Peyer's patch (tissue), 4 donors: ENCODE results near the gene CCND1.

Source experiments
- CTCF ChIP-seq, 6 experiments: fragments of 450-650 bp in 4 of 6; fragments of 200-600 bp in 2 of 6; sonication (generic) in 1 of 6; IDR thresholded peaks; one replicate each; pipeline ENCODE4 v1.5.1; 2017 to 2019; ENCODE audit warnings: antibody characterized with exemption in 6 of 6, mild to moderate bottlenecking in 3 of 6, moderate library complexity in 1 of 6
- POLR2A ChIP-seq, 2 donors: fragments of 450-650 bp; IDR thresholded peaks; one replicate each; pipeline ENCODE4 v1.5.1; 2017; ENCODE audit warnings: antibody characterized with exemption in 2 of 2, mild to moderate bottlenecking in 2 of 2, moderate library complexity in 2 of 2

GRCh38 chr11:69695581-69695980 lies 54.6 kb downstream of the CCND1 start:
- TF ChIP-seq CTCF (IDR thresholded peaks at IDR 0.05): no peak
- TF ChIP-seq POLR2A (IDR thresholded peaks at IDR 0.05): no peak
